ENCODE data around the gene OAF. TPM values are rescaled to one million over a fixed set of nuclear protein-coding genes. Genes with fewer than 3 reads are reported as not detected.

Gene OAF
- total and polyA plus RNA-seq, 2 donors (not counting 1 experiment from before 2014, with no cell fraction given): 1.3 to 1.9 TPM

DNA sequence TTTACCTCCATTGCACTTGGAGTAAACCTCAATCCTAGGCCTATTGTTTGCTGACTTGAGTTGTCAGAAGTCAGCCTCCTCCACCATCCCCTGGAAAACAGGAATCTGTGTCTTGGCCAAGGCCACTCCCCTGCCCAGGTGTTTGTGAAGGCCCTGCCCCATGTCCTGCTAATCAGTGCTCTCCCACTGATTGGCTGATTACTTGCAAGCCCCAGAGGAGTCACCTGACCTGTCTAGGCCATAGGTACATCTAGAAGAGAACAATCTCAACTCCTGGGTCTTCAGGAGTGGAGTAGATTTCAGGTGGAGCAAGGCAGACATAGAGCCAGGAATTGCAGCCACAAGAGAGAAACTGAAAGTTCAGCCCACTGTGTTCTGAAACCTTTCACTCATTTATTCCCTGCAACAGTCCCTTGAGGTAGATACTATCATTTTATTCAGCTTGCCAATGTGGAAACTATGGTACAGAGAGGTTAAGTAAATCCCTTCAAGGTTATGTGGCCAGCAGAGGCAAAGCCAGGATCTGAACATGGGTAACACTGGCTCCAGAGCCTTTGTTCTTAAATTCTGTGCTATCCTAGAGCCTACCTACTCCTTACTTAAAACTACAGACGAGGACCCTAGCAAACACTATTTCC is 10.4 kb downstream of the OAF start:
- H3K27me3 Mint-ChIP-seq: peaks cover 22% of the 10 kb centered on the region

DNA sequence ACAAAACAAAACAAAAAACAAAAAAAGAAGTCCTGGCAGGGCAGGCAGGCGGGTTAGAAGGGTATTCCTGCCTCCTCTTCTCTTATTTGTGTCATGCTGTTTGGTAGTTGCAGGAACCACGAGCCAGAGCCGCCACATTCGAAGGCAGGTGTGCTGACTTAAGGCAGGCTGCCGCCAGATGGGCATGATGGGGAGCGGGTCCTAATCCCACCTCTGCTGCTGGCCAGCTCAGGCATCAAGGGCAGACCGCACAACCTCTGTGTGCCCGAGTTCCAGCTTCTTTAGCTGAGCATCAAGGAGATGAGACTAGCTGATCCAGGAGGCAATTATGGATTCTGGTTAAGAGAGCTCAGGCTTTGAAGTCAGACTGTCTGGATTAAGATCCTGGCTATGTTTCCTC is 12.1 kb downstream of the OAF start:
- H3K4me2 ChIP-seq (replicated peaks; ENCODE audit: low read depth, low read length, poor library complexity, severe bottlenecking): no peak overlapping the region
- H3K4me1 ChIP-seq (ENCODE audit: control insufficient read depth in 2 of 2, insufficient read depth in 2 of 2, low read length in 2 of 2): peaks cover 7 to 8% of the 10 kb centered on the region in 2 donors
- DNase-seq (no peak), ATAC-seq (ENCODE audit: low read depth) (no peak)
- WGBS (ENCODE audit: insufficient coverage): 71% methylated on average over 7 of the region's 8 CpGs
- H3K36me3 ChIP-seq (replicated peaks in 1 of 2; ENCODE audit: control extremely low read depth in 1 of 2, control insufficient read depth in 1 of 2, extremely low read depth in 1 of 2, insufficient read depth in 2 of 2, low read length in 1 of 2): no peaks in the 10 kb centered on the region
- H3K27ac ChIP-seq (ENCODE audit: low read length in 2 of 2): no peak overlapping the region
- Mint-ChIP-seq H3K4me1 (peaks cover 14% of the 10 kb centered on the region), H3K27me3 (peaks cover 22% of the 10 kb centered on the region), H3K4me3 (no peak overlapping the region), H3K9me3 (ENCODE audit: insufficient read depth) (no peaks in the 10 kb centered on the region), H3K27ac (no peak overlapping the region)
- POLR2A ChIA-PET: no interaction called here
- intact Hi-C loops (cut with micrococcal nuclease): no loop called here
- no peaks in the 10 kb centered on the region for H3K9me3 ChIP-seq (ENCODE audit: control extremely low read depth in 1 of 3, control insufficient read depth in 2 of 3, insufficient read depth in 1 of 3, low read length in 2 of 3)
- H3K9ac ChIP-seq (ENCODE audit: low read length): no peak overlapping the region
- no peak overlapping the region for H2AFZ ChIP-seq (ENCODE audit: insufficient read depth, low read depth, low read length, poor library complexity, severe bottlenecking)
- H3K79me2 ChIP-seq (ENCODE audit: control insufficient read depth, insufficient read depth, low read length): no peaks in the 10 kb centered on the region
- H3K27me3 ChIP-seq (replicated peaks in 1 of 4; ENCODE audit: control extremely low read depth in 1 of 4, control insufficient read depth in 3 of 4, insufficient read depth in 4 of 4, low read length in 3 of 4): no peaks in the 10 kb centered on the region
- TF ChIP-seq, protein P1, sequence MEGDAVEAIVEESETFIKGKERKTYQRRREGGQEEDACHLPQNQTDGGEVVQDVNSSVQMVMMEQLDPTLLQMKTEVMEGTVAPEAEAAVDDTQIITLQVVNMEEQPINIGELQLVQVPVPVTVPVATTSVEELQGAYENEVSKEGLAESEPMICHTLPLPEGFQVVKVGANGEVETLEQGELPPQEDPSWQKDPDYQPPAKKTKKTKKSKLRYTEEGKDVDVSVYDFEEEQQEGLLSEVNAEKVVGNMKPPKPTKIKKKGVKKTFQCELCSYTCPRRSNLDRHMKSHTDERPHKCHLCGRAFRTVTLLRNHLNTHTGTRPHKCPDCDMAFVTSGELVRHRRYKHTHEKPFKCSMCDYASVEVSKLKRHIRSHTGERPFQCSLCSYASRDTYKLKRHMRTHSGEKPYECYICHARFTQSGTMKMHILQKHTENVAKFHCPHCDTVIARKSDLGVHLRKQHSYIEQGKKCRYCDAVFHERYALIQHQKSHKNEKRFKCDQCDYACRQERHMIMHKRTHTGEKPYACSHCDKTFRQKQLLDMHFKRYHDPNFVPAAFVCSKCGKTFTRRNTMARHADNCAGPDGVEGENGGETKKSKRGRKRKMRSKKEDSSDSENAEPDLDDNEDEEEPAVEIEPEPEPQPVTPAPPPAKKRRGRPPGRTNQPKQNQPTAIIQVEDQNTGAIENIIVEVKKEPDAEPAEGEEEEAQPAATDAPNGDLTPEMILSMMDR (IDR thresholded peaks at IDR 0.05): no peak
- TF ChIP-seq EZH2 (IDR thresholded peaks at IDR 0.05; ENCODE audit: borderline replicate concordance, insufficient read depth, low read depth, low read length, poor library complexity, severe bottlenecking): no peak
- H3K4me3 ChIP-seq (ENCODE audit: control extremely low read depth in 1 of 5, extremely low read depth in 1 of 5, insufficient read depth in 1 of 5, low read depth in 2 of 5, low read length in 4 of 5): no peak overlapping the region
- H4K20me1 ChIP-seq (ENCODE audit: control insufficient read depth, insufficient read depth, low read length, poor library complexity, severe bottlenecking): no peaks in the 10 kb centered on the region
- CTCF ChIA-PET: interaction anchor here (1.5 kb wide), 1 partner anchor 10 kb away, joined by 5 read pairs; no protein-coding TSS in a partner anchor

More for the DNA sequence above, 10.4 kb downstream of the OAF start:
- Histone ChIP-seq H3K4me1 (ENCODE audit: control insufficient read depth in 2 of 2, insufficient read depth in 2 of 2, low read length in 2 of 2) (peaks cover 7 to 8% of the 10 kb centered on the region in 2 donors), H2AFZ (ENCODE audit: insufficient read depth, low read depth, low read length, poor library complexity, severe bottlenecking) (no peak overlapping the region), H4K20me1 (ENCODE audit: control insufficient read depth, insufficient read depth, low read length, poor library complexity, severe bottlenecking) (no peaks in the 10 kb centered on the region), H3K27ac (ENCODE audit: low read length in 2 of 2) (no peak overlapping the region), H3K4me2 (replicated peaks; ENCODE audit: low read depth, low read length, poor library complexity, severe bottlenecking) (no peak overlapping the region), H3K36me3 (replicated peaks in 1 of 2; ENCODE audit: control extremely low read depth in 1 of 2, control insufficient read depth in 1 of 2, extremely low read depth in 1 of 2, insufficient read depth in 2 of 2, low read length in 1 of 2) (no peaks in the 10 kb centered on the region), H3K4me3 (ENCODE audit: control extremely low read depth in 1 of 5, extremely low read depth in 1 of 5, insufficient read depth in 1 of 5, low read depth in 2 of 5, low read length in 4 of 5) (no peak overlapping the region), H3K79me2 (ENCODE audit: control insufficient read depth, insufficient read depth, low read length) (no peaks in the 10 kb centered on the region), H3K9me3 (ENCODE audit: control extremely low read depth in 1 of 3, control insufficient read depth in 2 of 3, insufficient read depth in 1 of 3, low read length in 2 of 3) (no peaks in the 10 kb centered on the region), H3K27me3 (replicated peaks in 1 of 4; ENCODE audit: control extremely low read depth in 1 of 4, control insufficient read depth in 3 of 4, insufficient read depth in 4 of 4, low read length in 3 of 4) (no peaks in the 10 kb centered on the region), H3K9ac (ENCODE audit: low read length) (no peak overlapping the region)
- no peak for ATAC-seq (ENCODE audit: low read depth)
- ChIA-PET POLR2A (no interaction called here), CTCF (no interaction called here)
- TF ChIP-seq, protein P1 (IDR thresholded peaks at IDR 0.05): no peak
- no peak for TF ChIP-seq EZH2 (IDR thresholded peaks at IDR 0.05; ENCODE audit: borderline replicate concordance, insufficient read depth, low read depth, low read length, poor library complexity, severe bottlenecking)
- H3K27ac Mint-ChIP-seq: no peak overlapping the region
- intact Hi-C loops (cut with micrococcal nuclease): no loop called here
- DNase-seq: no peak
- WGBS (ENCODE audit: insufficient coverage): 100% methylated on average over 1 of the region's 1 CpG
- H3K9me3 Mint-ChIP-seq (ENCODE audit: insufficient read depth): no peaks in the 10 kb centered on the region
- peaks cover 14% of the 10 kb centered on the region for H3K4me1 Mint-ChIP-seq
- H3K4me3 Mint-ChIP-seq: no peak overlapping the region
